Stimulated activated CD8-positive, alpha-beta memory T cell treated with anti-CD3 and anti-CD28 coated beads, Interleukin-2, amount 100 ng/mL, for 48 hours (primary cell): ENCODE results near the gene VWCE.
"Not testable (repeated sequence)": the region's sequence is repeated elsewhere in the genome, so short reads cannot be mapped to it uniquely, and the experiment has no call there.

ENCODE experiments used
- DNase-seq, 2 donors: peaks; one replicate each; pipeline ENCODE4 v3.0.0-alpha.2; 2020; ENCODE audit warnings: low read depth in 2 of 2

The VWCE gene

DNA sequence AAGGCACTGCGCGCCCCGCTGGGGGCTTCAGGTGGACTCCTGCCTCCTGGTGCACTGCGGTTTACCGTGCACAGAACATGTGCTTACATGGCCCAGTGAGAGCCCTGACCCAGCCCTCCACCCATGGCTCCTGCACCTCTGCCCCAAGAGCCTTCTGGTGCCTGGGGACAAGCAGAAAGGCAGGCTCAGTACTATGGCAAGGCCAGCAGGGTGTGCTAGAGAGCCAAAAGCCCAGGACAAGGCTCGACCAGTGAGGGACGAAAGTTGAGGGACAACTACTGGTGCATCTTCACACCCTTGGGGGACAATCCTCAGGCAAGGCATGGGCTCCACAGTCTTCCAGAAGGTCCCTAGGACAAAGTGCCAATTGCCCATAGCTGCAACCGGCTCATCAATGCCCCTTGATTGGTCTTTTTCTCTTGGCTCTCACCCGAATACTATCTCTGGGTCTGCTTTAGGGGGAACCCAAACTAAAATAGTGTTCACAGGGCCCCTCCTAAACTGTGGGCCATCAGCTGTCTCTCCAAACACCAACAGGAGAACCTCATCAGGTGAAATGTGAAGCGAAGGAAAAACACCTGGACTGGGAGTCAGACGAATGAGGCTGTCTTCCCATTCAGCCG lies 40.6 kb downstream of the VWCE start:
- peak; percentile 43 to 54 for DNase-seq

DNA sequence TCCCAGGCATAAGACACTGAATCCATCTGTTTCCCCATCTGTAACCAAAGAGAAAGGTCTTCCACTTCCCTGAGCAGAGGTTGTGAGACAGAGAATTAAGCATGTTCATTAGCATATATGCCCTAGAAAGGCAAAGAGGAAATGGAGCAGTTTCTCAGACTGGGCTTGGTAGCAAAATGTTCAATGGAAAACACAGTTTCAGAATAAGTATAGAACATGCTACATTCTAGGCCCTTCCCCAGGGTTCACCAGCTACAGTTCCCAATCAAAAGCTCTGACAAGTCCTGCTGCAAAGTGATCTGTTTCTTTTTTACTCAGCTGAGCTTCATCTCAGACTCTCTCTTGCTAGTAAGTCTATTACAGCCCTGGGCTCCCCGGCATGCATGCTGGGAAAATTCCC lies 42.8 kb downstream of the VWCE start:
- DNase-seq = not testable (repeated sequence)

DNA sequence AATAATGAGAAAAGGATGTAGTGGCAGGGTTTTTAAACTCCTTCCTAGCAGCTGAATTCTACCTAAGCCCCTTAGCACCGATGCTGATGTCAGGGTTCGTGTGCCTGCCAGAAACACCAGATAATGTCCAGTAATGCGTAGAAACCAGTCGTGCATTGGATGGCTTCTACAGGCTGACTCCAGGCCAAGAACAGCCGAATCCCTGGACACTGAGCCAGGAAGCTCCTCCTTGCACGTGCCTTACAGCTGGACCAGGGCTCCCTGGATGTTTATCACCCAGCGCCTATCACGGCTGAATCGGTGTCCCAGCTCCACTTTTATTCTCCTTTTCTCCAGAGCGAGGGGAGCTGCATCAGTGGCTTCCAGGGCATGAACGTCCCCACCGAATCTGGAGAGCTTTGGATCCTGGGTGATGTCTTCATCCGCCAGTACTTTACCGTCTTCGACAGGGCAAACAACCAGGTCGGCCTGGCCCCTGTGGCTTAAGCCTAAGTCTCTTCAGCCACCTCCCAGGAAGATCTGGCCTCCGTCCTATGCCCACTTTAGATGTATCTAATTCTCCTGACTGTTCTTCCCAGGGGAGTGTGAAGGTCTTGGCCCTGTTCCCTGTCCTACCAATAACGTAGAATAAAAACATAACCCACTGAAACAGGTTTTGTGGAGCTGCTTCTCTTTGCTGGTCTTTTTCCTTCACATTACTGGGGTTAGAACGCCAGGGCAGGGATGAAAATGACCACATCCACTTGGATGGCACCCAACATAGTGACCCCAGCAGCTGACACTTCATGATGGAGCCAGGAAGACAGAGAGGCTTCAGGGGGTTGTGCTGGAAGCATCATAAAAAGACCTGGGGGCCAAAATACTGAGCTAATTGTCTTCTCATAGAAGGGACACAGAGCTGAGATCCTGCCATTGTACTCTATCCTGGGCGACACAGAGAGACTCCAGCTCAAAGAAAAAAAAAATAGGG lies 44.0 kb downstream of the VWCE start:
- DNase-seq = not testable (repeated sequence)

DNA sequence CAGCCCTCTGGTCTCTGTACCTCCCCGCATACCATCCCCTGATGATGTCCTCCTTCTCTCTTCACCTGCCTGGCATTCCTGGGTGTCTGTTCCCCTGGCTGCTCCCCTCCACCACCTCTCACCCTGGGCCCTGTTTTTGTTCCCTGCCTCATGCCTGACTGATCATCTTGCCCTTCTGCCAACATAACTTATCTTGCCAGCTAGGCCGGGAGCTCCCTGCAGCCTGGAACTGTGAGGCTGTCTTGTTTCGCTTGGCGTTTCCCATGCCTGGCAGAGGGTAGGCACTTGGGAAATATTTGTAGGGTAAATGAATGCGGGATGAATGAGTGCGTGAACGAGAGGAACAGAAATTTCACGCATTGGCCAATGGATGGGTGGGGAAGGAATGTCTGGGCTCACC lies 45.9 kb downstream of the VWCE start:
- not testable (repeated sequence) for DNase-seq

DNA sequence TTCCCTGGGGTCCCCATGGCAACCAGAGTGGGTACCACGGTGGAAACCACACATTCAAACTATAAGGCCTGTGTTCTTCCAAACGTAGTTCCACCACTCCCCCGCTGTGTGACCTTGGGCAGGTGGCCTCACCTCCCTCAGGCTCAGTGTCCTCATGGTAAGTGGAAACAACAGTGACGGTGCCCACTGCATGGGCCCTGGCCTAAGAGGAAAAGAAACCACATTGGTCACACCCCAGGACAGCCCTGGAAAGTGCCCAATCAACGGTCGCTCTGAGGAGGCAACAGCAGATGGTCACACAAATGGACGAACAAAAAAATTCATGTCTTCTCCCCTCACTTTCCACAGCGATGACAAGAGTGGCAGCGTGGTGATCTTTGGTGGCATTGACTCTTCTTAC lies 47.0 kb downstream of the VWCE start:
- DNase-seq = not testable (repeated sequence)

DNA sequence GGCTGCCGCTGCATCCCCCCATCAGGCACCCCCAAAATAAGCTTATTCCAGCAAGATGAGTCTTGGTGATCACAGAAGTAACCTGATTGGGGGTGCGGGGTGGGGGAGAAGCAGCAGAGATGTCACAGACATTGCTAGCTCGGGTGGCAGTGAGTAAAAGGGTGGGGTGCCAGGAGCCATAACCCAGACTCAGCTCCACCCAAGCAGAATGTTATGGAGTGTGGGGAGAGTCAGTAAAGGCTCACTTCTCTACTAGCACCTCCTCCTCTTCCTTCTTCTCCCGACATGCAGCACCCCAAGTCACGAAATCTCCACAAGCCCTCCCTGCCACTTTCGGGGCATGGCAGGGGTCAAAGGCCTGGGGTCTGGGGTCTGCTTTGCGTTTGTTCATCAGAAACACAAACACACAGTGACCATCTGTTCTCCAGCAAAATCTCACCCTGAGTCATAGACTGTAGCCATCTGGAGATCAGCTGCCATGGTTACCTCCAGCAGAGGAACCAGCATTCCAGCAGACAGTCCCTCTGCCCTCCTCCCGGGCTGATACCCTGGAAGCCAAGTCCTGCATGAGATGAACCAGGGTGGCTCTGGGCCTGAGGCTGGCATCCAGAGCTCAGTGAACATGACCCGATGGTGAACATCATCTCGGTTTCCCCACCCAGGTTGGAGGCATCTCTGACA lies 49.7 kb downstream of the VWCE start:
- DNase-seq = not testable (repeated sequence)

DNA sequence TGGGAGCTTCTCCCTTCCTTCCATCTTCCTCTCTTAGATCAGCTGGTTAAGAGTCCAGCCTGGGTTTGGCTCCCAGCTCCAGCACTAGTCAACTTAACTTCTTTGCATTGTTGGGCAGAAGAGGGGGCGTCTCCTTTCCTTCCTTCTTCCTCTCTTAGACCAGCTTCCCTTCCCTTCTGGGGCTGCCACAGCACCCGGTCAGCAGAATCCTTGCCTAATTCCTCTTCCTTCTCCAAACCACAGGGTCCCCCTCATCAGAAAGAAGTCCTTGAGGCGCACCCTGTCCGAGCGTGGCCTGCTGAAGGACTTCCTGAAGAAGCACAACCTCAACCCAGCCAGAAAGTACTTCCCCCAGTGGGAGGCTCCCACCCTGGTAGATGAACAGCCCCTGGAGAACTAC lies 53.6 kb downstream of the VWCE start:
- not testable (repeated sequence) for DNase-seq

DNA sequence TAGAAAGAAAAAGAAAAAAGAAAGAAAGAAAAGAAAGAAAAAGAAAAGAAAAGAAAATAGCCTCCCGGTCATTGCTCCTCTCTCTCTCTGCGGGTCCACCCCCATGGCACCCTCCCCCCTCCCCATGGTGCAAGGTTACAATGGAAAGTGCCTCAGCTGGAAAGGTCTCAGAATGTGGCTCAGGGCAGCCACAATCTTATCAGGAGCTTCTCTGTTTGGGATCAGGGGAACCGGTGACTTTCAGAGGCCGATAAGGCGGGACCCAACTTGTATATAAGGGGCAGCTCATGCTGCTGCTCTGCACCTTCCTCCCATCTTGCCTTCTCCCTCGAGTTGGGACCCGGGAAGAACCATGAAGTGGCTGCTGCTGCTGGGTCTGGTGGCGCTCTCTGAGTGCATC lies 54.2 kb downstream of the VWCE start, which contains the start of gene PGA5:
PGA5 (plus strand) TSS at position 301 of the 400 bp plus-strand sequence; CDS start at position 353, 52 bp downstream.
- DNase-seq = not testable (repeated sequence)

DNA sequence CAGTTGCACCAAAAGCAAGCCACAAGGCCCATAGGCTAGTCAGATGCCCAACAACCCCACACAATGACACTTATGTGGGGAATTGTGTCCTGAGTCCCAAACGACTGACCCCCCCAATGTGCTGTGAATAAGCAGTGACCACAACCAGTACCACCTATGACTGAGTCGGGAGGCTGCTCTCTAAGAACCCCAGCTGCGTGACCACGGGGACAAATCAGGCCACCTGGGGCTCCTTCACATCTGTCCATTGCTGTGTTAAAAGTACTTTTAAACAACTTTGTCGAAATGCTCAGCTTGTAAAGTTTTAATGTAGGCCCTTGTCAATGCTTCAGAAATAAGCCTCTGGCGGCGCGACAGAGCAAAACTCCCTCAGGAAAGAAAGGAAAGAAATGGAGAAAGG lies 54.8 kb downstream of the VWCE start:
- not testable (repeated sequence) for DNase-seq

DNA sequence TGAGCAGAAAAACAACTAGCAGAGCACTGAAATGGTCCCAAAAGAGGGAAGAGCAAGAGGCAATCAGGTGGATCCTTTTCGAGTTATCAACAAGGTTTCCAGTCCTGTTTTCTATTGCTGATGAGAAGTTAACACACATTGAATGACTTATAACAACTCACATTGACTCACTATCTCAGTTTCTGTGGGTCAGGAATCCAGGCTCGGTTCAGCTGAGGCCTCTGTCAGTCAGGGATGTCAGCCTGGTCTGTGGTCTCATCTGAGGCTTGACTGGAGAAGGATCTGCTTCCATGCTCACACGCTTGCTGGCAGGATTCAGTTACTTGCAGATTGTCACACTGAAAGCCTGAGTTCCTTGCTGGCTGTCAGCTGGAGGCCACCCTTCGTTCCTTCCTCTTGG lies 58.0 kb downstream of the VWCE start:
- DNase-seq = not testable (repeated sequence)

DNA sequence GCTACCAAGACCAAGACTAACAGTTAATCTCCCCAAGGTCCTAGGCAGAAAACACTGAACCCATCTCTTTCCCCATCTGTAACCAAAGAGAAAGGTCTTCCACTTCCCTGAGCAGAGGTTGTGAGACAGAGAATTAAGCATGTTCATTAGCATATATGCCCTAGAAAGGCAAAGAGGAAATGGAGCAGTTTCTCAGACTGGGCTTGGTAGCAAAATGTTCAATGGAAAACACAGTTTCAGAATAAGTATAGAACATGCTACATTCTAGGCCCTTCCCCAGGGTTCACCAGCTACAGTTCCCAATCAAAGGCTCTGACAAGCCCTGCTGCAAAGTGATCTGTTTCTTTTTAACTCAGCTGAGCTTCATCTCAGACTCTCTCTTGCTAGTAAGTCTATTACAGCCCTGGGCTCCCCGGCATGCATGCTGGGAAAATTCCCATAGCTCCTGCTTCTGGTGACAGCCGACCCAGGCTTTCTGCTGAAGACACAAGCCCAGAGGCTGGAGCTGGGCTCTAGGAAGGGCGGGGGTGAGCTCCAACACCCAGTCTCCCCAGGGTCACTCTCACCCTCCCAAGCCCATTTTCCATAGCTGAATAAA lies 62.5 kb downstream of the VWCE start:
- DNase-seq = not testable (repeated sequence)

DNA sequence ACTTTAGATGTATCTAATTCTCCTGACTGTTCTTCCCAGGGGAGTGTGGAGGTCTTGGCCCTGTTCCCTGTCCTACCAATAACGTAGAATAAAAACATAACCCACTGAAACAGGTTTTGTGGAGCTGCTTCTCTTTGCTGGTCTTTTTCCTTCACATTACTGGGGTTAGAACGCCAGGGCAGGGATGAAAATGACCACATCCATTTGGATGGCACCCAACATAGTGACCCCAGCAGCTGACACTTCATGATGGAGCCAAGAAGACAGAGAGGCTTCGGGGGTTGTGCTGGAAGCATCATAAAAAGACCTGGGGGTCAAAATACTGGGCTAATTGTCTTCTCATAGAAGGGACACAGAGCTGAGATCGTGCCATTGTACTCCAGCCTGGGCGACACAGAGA lies 63.5 kb downstream of the VWCE start:
- DNase-seq = not testable (repeated sequence)

DNA sequence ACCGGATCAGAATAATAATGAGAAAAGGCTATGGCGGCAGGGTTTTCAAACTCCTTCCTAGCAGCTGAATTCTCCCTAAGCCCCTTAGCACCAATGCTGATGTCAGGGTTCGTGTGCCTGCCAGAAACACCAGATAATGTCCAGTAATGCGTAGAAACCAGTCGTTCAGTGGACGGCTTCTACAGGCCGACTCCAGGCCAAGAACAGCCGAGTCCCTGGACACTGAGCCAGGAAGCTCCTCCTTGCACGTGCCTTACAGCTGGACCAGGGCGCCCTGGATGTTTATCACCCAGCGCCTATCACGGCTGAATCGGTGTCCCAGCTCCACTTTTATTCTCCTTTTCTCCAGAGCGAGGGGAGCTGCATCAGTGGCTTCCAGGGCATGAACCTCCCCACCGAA lies 64.1 kb downstream of the VWCE start:
- not testable (repeated sequence) for DNase-seq

DNA sequence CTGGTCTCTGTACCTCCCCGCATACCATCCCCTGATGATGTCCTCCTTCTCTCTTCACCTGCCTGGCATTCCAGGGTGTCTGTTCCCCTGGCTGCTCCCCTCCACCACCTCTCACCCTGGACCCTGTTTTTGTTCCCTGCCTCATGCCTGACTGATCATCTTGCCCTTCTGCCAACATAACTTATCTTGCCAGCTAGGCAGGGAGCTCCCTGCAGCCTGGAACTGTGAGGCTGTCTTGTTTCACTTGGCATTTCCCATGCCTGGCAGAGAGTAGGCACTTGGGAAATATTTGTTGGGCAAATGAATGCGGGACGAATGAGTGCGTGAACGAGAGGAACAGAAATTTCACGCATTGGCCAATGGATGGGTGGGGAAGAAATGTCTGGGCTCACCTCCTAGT lies 65.7 kb downstream of the VWCE start:
- not testable (repeated sequence) for DNase-seq

DNA sequence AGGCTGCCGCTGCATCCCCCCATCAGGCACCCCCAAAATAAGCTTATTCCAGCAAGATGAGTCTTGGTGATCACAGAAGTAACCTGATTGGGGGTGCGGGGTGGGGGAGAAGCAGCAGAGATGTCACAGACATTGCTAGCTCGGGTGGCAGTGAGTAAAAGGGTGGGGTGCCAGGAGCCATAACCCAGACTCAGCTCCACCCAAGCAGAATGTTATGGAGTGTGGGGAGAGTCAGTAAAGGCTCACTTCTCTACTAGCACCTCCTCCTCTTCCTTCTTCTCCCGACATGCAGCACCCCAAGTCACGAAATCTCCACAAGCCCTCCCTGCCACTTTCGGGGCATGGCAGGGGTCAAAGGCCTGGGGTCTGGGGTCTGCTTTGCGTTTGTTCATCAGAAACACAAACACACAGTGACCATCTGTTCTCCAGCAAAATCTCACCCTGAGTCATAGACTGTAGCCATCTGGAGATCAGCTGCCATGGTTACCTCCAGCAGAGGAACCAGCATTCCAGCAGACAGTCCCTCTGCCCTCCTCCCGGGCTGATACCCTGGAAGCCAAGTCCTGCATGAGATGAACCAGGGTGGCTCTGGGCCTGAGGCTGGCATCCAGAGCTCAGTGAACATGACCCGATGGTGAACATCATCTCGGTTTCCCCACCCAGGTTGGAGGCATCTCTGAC lies 68.5 kb downstream of the VWCE start:
- not testable (repeated sequence) for DNase-seq

DNA sequence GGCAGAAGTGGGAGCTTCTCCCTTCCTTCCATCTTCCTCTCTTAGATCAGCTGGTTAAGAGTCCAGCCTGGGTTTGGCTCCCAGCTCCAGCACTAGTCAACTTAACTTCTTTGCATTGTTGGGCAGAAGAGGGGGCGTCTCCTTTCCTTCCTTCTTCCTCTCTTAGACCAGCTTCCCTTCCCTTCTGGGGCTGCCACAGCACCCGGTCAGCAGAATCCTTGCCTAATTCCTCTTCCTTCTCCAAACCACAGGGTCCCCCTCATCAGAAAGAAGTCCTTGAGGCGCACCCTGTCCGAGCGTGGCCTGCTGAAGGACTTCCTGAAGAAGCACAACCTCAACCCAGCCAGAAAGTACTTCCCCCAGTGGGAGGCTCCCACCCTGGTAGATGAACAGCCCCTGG lies 72.4 kb downstream of the VWCE start:
- not testable (repeated sequence) for DNase-seq

DNA sequence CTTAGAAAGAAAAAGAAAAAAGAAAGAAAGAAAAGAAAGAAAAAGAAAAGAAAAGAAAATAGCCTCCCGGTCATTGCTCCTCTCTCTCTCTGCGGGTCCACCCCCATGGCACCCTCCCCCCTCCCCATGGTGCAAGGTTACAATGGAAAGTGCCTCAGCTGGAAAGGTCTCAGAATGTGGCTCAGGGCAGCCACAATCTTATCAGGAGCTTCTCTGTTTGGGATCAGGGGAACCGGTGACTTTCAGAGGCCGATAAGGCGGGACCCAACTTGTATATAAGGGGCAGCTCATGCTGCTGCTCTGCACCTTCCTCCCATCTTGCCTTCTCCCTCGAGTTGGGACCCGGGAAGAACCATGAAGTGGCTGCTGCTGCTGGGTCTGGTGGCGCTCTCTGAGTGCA lies 73.1 kb downstream of the VWCE start, which contains the start of gene PGA4:
PGA4 (plus strand) TSS at position 301 of the 400 bp plus-strand sequence; CDS start at position 355, 54 bp downstream.
- not testable (repeated sequence) for DNase-seq

DNA sequence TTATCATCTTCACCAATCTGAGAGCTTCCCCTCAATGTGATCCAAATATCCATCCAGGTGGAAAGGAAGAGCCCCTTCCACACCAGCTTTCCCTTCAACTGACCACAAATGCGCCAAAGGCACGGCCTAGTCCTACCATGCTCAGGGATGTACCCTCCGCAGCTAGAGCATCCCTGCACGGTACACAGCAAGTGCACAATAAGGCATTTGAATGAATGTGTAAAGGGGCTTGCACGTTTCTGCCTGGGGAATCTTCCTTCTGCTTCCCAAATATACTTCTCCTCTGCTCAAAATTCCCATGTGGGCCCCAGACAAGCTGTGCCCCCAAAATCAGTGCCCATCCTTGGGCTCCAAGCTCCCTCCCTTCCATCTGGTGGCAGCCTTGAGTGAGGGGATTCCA lies 76.1 kb downstream of the VWCE start:
- not testable (repeated sequence) for DNase-seq

DNA sequence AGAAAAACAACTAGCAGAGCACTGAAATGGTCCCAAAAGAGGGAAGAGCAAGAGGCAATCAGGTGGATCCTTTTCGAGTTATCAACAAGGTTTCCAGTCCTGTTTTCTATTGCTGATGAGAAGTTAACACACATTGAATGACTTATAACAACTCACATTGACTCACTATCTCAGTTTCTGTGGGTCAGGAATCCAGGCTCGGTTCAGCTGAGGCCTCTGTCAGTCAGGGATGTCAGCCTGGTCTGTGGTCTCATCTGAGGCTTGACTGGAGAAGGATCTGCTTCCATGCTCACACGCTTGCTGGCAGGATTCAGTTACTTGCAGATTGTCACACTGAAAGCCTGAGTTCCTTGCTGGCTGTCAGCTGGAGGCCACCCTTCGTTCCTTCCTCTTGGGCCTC lies 76.8 kb downstream of the VWCE start:
- DNase-seq = not testable (repeated sequence)

DNA sequence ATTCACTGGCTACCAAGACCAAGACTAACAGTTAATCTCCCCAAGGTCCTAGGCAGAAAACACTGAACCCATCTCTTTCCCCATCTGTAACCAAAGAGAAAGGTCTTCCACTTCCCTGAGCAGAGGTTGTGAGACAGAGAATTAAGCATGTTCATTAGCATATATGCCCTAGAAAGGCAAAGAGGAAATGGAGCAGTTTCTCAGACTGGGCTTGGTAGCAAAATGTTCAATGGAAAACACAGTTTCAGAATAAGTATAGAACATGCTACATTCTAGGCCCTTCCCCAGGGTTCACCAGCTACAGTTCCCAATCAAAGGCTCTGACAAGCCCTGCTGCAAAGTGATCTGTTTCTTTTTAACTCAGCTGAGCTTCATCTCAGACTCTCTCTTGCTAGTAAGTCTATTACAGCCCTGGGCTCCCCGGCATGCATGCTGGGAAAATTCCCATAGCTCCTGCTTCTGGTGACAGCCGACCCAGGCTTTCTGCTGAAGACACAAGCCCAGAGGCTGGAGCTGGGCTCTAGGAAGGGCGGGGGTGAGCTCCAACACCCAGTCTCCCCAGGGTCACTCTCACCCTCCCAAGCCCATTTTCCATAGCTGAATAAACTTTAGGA lies 81.3 kb downstream of the VWCE start:
- not testable (repeated sequence) for DNase-seq

DNA sequence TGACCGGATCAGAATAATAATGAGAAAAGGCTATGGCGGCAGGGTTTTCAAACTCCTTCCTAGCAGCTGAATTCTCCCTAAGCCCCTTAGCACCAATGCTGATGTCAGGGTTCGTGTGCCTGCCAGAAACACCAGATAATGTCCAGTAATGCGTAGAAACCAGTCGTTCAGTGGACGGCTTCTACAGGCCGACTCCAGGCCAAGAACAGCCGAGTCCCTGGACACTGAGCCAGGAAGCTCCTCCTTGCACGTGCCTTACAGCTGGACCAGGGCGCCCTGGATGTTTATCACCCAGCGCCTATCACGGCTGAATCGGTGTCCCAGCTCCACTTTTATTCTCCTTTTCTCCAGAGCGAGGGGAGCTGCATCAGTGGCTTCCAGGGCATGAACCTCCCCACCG lies 82.9 kb downstream of the VWCE start:
- not testable (repeated sequence) for DNase-seq
